Suprapubic skin (tissue), 3 donors: ENCODE results near the gene CNPPD1.

ENCODE experiments used
- CTCF ChIP-seq, 2 donors: fragments of 200-600 bp in 1 of 2; fragments of 450-650 bp in 1 of 2; sonication (generic) in 1 of 2; IDR thresholded peaks; one replicate each; pipeline ENCODE4 v1.5.1; 2016 to 2019; ENCODE audit warnings: antibody characterized with exemption in 2 of 2, mild to moderate bottlenecking in 1 of 2, moderate library complexity in 1 of 2
- POLR2A ChIP-seq, 2 donors: fragments of 450-650 bp; IDR thresholded peaks; one replicate each; pipeline ENCODE4 v1.6.1; 2017; ENCODE audit warnings: antibody characterized with exemption in 2 of 2, mild to moderate bottlenecking in 2 of 2, moderate library complexity in 2 of 2

DNA sequence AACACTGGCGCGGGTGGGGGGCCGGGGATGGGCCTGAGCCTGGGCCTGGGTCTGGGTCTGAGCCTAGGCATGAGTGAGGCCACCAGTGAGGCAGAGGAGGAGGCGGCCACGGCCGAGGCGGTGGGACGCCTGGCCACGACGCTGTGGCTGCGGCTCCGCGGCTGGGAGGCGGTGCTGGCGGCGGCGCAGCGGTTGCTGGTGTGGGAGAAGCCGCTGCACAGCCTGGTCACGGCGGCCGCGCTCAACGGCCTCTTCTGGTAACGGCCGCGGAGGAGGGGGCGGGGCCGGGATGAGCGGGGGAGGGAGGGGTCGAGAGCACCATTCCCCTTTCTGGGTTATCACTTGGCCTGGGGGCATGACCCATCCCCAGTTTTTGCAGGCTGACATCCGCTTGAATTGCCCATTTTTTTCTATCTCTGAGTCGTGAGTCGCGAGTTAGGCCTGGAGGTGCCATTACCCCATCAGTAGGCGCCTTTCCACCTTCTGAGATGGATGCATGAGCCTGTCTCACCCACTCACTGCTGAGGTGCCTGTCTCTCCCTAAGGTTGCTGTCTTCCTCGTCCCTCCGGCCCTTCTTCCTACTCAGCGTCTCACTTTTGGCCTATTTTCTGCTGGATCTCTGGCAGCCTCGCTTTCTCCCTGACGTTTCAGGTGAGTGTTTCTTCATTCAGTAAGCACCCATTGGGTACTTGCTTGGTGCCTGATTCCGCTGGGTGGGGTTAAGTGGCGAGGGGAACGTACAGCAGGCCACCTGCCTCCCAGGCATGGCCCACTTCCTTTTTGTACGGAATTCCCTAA, 1.9 kb upstream of the CNPPD1 start:
- TF ChIP-seq POLR2A (IDR thresholded peaks at IDR 0.05) (no peak), CTCF (IDR thresholded peaks at IDR 0.05) (no peak)
